Measurements from ENCODE around the gene MEX3D. TPM values are rescaled to one million over a fixed set of nuclear protein-coding genes. Genes with fewer than 3 reads are reported as not detected.

Gene MEX3D
- total RNA-seq, 1 experiment from 2014 or later, result 70.4 TPM

DNA sequence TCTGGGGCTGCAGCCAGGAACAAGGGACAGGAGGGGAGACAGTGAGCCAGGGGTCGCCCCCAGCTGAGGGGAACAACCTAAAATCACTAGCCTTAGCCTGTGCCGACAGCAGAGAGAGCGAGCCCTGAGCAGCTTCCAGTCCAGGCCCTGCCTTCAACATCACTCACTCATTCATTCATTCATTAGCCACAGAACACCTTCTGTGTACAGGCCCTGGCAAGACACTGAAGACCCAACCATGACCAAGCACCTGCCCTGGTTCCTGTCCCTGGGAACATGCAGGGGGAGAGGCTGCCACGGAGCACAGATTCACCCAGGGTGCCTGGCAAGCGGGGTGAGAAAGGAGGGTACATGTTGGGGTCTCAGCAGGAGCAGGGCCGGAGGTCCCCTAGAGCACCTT is 4.9 kb downstream of the MEX3D start:
- no peak for TF ChIP-seq CTCF (conservative IDR thresholded peaks at IDR 0.05)
- H3K9me3 Mint-ChIP-seq, result no peaks in the 10 kb centered on the region
- peak overlapping the region in 2 of 3 experiments; percentile 56 to 62; a peak in 2 of 7 replicates for H3K27ac Mint-ChIP-seq
- peaks cover 8 to 42% (median 36%) of the 10 kb centered on the region in 3 experiments; a peak in 6 of 7 replicates for H3K36me3 Mint-ChIP-seq (ENCODE audit: insufficient read depth in 1 of 3, low read depth in 3 of 3)
- no peak overlapping the region for H3K4me3 Mint-ChIP-seq
- no peak overlapping the region for H2BK120ac ChIP-seq (ENCODE audit: low read depth, low read length, poor library complexity, severe bottlenecking)
- H3K79me1 ChIP-seq (ENCODE audit: insufficient read depth, low read depth, low read length, poor library complexity, severe bottlenecking), result peaks cover 8% of the 10 kb centered on the region
- H4K8ac ChIP-seq (replicated peaks; ENCODE audit: insufficient read length, low read depth, low read length), result no peak overlapping the region
- H3K23me2 ChIP-seq (ENCODE audit: insufficient read length, low read depth, low read length, poor library complexity, severe bottlenecking), result no peaks in the 10 kb centered on the region
- H3T11ph ChIP-seq (ENCODE audit: low read length), result no peak overlapping the region
- H3K9me3 ChIP-seq (ENCODE audit: control insufficient read depth, low read depth, low read length), result no peaks in the 10 kb centered on the region
- H2BK15ac ChIP-seq (ENCODE audit: low read depth, low read length), result no peak overlapping the region
- no CpG with 5 or more reads among the region's 6 CpGs for WGBS (ENCODE audit: extremely low coverage, insufficient read length, low lambda C conversion rate)
- no peak overlapping the region for H4K91ac ChIP-seq (ENCODE audit: insufficient read length, low read depth, low read length)
- no peak overlapping the region for H2BK20ac ChIP-seq (ENCODE audit: low read depth, low read length, poor library complexity, severe bottlenecking)
- H2AFZ ChIP-seq (ENCODE audit: low read length), result no peak overlapping the region
- peaks cover 0 to 11% of the 10 kb centered on the region in 2 experiments; a peak in 2 of 4 replicates for H3K4me1 Mint-ChIP-seq
- no peak overlapping the region for H3K23ac ChIP-seq (ENCODE audit: insufficient read length, low read depth, low read length)
- no peak overlapping the region for H3K4ac ChIP-seq (ENCODE audit: low read depth, low read length)
- no peaks in the 10 kb centered on the region for H3K27me3 Mint-ChIP-seq (ENCODE audit: low read depth)
- H3K14ac ChIP-seq (ENCODE audit: insufficient read depth, low read length), result no peak overlapping the region
- H3K4me2 ChIP-seq (ENCODE audit: insufficient read depth, insufficient read length, low read length), result no peak overlapping the region
- no peak overlapping the region for H3K56ac ChIP-seq (ENCODE audit: insufficient read length, low read depth, low read length)
- H4K5ac ChIP-seq (ENCODE audit: insufficient read length, low read depth, low read length), result no peak overlapping the region
- peaks cover 41% of the 10 kb centered on the region; the same call in 1 of the 2 replicates for H3K79me2 ChIP-seq (ENCODE audit: insufficient read depth, low read length)
- DNase-seq, result no peak
- H3K27me3 ChIP-seq (ENCODE audit: insufficient read depth, low read length), result no peaks in the 10 kb centered on the region
- no peak overlapping the region for H2BK12ac ChIP-seq (ENCODE audit: insufficient read length, low read depth, low read length)
- H3K4me1 ChIP-seq (ENCODE audit: insufficient read depth, low read length), result no peaks in the 10 kb centered on the region
- H2BK5ac ChIP-seq (ENCODE audit: insufficient read length, low read length), result no peak overlapping the region
- no peaks in the 10 kb centered on the region for H4K20me1 ChIP-seq (ENCODE audit: control insufficient read depth, insufficient read depth, insufficient read length)
- no peak overlapping the region for H3K27ac ChIP-seq (ENCODE audit: insufficient read length, low read depth, low read length)
- H3K18ac ChIP-seq (ENCODE audit: insufficient read length, low read depth, low read length), result no peak overlapping the region
- H3K9ac ChIP-seq (ENCODE audit: extremely low read depth, insufficient read length, low read length), result no peak overlapping the region
- H2AK5ac ChIP-seq (ENCODE audit: insufficient read length, low read length), result no peak overlapping the region
